Right ventricle myocardium inferior (tissue), 1 donor: ENCODE results near the gene KCNK4. TPM values are rescaled to one million over a fixed set of nuclear protein-coding genes. Genes with fewer than 3 reads are reported as not detected.
"Not testable (repeated sequence)": the region's sequence is repeated elsewhere in the genome, so short reads cannot be mapped to it uniquely, and the experiment has no call there.

Experiments
- ATAC-seq: fragments of 200-7000 bp; cut with Tn5 transposase; one replicate; pipeline ENCODE4 v1.9.1; 2020; ENCODE audit warnings: mild to moderate bottlenecking, moderate library complexity
- DNase-seq: peaks from one replicate; pipeline ENCODE4 v3.0.0; 2021; ENCODE audit errors: missing footprints
- intact Hi-C: fragments of 100-400 bp; cut with DNase I; formaldehyde crosslinking; loops from one replicate; pipeline ENCODE4 v1.11.0; 2022
- total RNA-seq: library from RNA; stranded (reverse); fragmentation: NEBNext Ultra II Directional; extraction: Animal tissue kit (Norgen Biotek cat#: 25700); gene quantifications from one replicate; pipeline ENCODE4 v1.2.1, GENCODE V29; 2021
- donor health status: DM: no; HTN: yes; CAD: no; lungs with severe emphysema.

The KCNK4 gene
- total RNA-seq, 1 donor from 2014 or later: not detected

- ATAC-seq (peak; percentile 50), DNase-seq (peak; percentile 80)
- intact Hi-C loops: no loop called here
These were observed 8.1 kb downstream of the KCNK4 start for GRCh38 chr11:64298966-64299846.

DNA sequence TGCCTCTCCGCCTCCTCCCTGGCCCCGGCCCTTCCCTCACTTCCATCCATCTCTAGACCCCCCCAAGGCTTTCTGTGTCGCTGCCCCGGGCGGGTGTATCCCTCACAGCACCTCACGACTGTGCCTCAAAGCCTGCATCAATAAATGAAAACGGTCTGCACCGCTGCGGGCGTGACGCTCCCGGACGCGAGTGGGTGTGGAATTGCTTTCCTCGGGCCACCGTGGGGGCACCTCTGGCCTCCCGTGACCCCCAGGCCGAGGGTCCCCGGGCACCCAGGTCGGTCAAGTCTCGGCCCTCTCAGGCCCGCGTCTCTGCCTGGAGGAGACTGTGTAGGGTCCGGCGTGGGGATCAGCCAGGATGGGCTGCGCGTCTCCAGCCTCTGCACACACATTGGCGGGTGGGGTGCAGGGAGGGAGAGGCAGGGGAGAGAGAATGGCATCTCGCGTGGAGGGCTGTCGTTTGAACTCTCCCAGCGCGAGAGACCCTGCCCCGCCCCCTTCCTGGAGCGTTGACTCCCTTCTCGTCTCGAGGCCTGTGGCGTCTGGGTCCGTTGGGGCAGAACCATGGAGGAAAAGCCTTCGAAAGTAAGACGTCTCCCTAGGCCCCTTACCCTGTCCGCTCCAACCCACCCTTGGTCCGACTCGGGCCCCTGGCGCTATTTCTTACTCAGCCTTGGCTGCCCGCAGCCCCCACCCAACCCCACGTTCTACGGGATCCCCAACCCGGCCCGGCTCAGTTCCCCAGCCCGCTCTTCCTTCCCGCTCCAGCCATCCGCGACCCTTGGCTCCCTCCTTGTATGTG is 8.9 kb downstream of the KCNK4 start, which contains the start of gene CATSPERZ:
Gene CATSPERZ (plus strand): TSS at position 512 of the 802 bp plus-strand sequence. CDS start 53 bp downstream, at position 565.
- DNase-seq (peak; percentile 60), ATAC-seq (no peak)
- intact Hi-C loops: loop anchor here (5.0 kb wide), 2 partner anchors 48 to 113 kb away; partner anchors contain the start of genes PLCB3 and STIP1

GRCh38 chr11:64303109-64304031 is 12.3 kb downstream of the KCNK4 start:
- intact Hi-C loops: loop anchor here (1.0 to 5.0 kb wide), 6 partner anchors 19 to 116 kb away; partner anchors contain the start of genes BAD, FKBP2, GPR137 and PLCB3
- DNase-seq: peak; percentile 17
- ATAC-seq: no peak

DNA sequence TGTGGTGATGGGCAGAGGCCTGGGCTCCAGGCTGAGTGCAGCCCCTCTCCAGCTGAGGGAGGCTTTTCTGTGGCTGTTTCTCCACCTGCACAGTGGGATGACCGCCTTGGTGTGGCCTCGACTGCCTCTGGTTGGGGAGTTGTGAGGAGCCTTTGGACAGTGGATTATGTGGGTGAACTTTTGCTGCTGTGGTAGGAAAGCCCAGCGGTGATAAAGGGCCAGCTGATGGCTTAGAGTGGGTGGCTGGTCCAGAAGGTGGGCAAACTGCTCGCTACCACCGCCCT is 12.9 kb downstream of the KCNK4 start:
- intact Hi-C loops: loop anchor here (1.0 to 5.0 kb wide), 6 partner anchors 19 to 117 kb away; partner anchors contain the start of genes BAD, FKBP2, GPR137 and PLCB3
- peak; percentile 56 for DNase-seq
- no peak for ATAC-seq

- DNase-seq: peak; percentile 94
- intact Hi-C loops: loop anchor here (1.0 to 5.0 kb wide), 7 partner anchors 20 to 117 kb away; partner anchors contain the start of genes BAD, FKBP2, GPR137 and PLCB3
- peak; percentile 54 for ATAC-seq
These were observed 13.4 kb downstream of the KCNK4 start for GRCh38 chr11:64304316-64305072.

GRCh38 chr11:64305075-64305690 is 14.1 kb downstream of the KCNK4 start, which contains the start of gene ESRRA:
Gene ESRRA (plus strand): TSS chr11:64305524. CDS start chr11:64307180, 1,656 bp downstream.
- ATAC-seq (peak; percentile 92), DNase-seq (peak; percentile 100)
- intact Hi-C loops: loop anchor here (1.0 to 2.0 kb wide), 4 partner anchors 20 to 64 kb away; partner anchors contain the start of genes BAD, FKBP2 and GPR137

DNA sequence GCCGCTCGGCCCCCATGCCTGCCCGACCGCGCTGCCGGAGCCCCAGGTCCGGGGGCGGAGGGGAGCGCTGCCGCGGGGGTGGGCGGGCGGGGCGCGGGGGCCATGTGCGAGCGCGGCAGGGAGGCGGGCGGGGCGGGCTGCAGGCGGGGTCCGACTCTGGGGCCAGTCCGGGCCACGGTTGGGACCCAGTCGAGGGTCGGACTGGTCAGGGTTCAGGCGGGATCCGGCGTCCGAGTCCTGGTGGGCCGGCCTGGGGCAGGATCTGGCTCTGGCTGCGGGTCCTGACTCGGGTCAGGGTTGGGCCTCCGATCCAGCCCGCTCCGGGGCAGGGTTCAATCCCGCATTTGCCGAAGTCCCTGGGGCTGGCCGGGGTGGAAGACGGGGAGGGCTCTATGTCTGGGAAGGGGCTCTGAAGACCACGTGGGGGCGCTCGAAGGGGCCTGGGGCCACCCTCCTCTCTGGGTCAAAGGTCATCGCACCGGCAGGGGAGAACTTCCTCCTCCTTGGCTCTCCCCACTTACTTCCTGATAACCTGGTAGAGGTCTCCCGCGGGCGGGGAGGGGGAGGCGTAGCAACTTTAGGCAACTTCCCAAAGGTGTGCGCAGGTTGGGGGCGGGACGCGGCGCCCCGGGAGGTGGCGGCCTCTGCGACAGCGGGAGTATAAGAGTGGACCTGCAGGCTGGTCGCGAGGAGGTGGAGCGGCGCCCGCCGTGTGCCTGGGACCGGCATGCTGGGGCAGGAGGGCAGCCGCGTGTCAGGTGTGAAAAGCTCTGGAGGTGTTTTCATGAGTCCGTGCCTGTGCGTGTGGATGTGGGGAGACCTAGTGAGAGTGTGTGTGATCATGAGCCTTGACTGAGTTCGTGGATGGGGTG is 14.8 kb downstream of the KCNK4 start:
- DNase-seq (peak; percentile 88), ATAC-seq (peak; percentile 10)
- intact Hi-C loops: loop anchor here (1.0 to 2.0 kb wide), 4 partner anchors 21 to 65 kb away; partner anchors contain the start of genes BAD, FKBP2 and GPR137

- DNase-seq (peak; percentile 64), ATAC-seq (no peak)
- intact Hi-C loops: no loop called here
These were observed 15.4 kb downstream of the KCNK4 start for GRCh38 chr11:64306563-64306875.

DNA sequence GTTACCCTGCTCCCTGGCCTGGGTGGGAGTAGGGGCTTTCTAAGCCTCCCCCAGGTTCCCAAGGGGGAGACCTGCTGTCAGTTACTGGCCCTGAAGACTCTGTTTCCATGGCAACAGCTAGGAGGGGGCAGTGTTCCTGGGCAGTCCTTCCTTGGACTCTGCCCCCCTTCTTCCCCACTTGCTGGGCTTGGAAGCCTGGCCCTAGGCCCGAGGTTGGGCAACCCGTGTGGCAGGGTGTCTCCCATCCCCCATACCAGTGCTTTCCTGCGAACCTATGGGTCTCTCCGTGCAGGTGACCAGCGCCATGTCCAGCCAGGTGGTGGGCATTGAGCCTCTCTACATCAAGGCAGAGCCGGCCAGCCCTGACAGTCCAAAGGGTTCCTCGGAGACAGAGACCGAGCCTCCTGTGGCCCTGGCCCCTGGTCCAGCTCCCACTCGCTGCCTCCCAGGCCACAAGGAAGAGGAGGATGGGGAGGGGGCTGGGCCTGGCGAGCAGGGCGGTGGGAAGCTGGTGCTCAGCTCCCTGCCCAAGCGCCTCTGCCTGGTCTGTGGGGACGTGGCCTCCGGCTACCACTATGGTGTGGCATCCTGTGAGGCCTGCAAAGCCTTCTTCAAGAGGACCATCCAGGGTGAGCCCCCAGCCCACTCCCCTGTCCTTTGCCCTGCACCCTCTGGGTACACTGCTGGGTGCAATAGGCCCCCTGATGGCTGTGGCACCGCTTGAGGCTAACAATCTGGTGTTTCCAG is 15.9 kb downstream of the KCNK4 start:
- intact Hi-C loops: no loop called here
- ATAC-seq: no peak
- peak; percentile 71 for DNase-seq

- intact Hi-C loops, ATAC-seq: not testable (repeated sequence)
- peak; percentile 26 for DNase-seq
These were observed 16.7 kb downstream of the KCNK4 start for GRCh38 chr11:64307795-64308194.

- intact Hi-C loops: no loop called here
- ATAC-seq (no peak), DNase-seq (no peak)
These were observed 21.8 kb downstream of the KCNK4 start for GRCh38 chr11:64312947-64313346.

GRCh38 chr11:64313491-64314145 is 22.5 kb downstream of the KCNK4 start:
- intact Hi-C loops: no loop called here
- DNase-seq (peak; percentile 85), ATAC-seq (peak; percentile 15)

GRCh38 chr11:64314146-64314804 is 23.2 kb downstream of the KCNK4 start:
- DNase-seq: no peak

GRCh38 chr11:64314805-64315561 is 23.9 kb downstream of the KCNK4 start:
- intact Hi-C loops: no loop called here
- ATAC-seq: no peak
- no peak for DNase-seq

More at GRCh38 chr11:64314146-64314804, 23.2 kb downstream of the KCNK4 start:
- intact Hi-C loops: no loop called here
- ATAC-seq: no peak
